ENCODE measurements around the gene PTDSS2. TPM values are rescaled to one million over a fixed set of nuclear protein-coding genes. Genes with fewer than 3 reads are reported as not detected.
A peak's percentile ranks its signal among the peaks of the same experiment; 100 is the strongest.

Gene PTDSS2
- total and polyA plus RNA-seq, 10 of the 15 experiments (the other 5 are each of a cell fraction or from before 2014, with no cell fraction given), result 0.39 to 21.1 (median 10.8) TPM

GRCh38 chr11:459511-460220 is 9.6 kb downstream of the PTDSS2 start (continued):
- TF ChIP-seq NFYB (IDR thresholded peaks at IDR 0.05; ENCODE audit: insufficient read depth, low read depth, low read length), result no peak

GRCh38 chr11:460331-461199 is 10.5 kb downstream of the PTDSS2 start:
- in situ Hi-C loops (cut with MboI) (no loop called here), intact Hi-C loops (cut with micrococcal nuclease; ENCODE audit: unreplicated experiment) (no loop called here)
- Histone ChIP-seq H3K4me3 (no peak overlapping the region), H4K20me1 (ENCODE audit: control insufficient read depth, insufficient read depth) (no peaks in the 10 kb centered on the region), H3K4me2 (ENCODE audit: control insufficient read depth, insufficient read depth) (no peak overlapping the region), H3K9ac (ENCODE audit: control insufficient read depth, insufficient read depth, low read length) (no peak overlapping the region), H3K27me3 (replicated peaks in 1 of 2; ENCODE audit: control insufficient read depth in 2 of 2, insufficient read depth in 2 of 2, low read length in 1 of 2) (no peaks in the 10 kb centered on the region), H2AFZ (ENCODE audit: control insufficient read depth, low read depth, low read length) (no peak overlapping the region), H3K27ac (ENCODE audit: control insufficient read depth, insufficient read depth) (no peak overlapping the region), H3K9me3 (replicated peaks; ENCODE audit: control insufficient read depth, insufficient read depth, low read length) (no peaks in the 10 kb centered on the region), H3K36me3 (ENCODE audit: control insufficient read depth in 2 of 2, insufficient read depth in 2 of 2, low read length in 1 of 2) (peaks cover 0 to 3% of the 10 kb centered on the region in 2 experiments; a peak in 2 of 4 replicates), H3K4me1 (ENCODE audit: control insufficient read depth, insufficient read depth, low read length) (peaks cover 18% of the 10 kb centered on the region), H3K79me2 (ENCODE audit: control insufficient read depth, insufficient read depth, low read length) (no peaks in the 10 kb centered on the region)
- ChIA-PET SMC1A (ENCODE audit: uncharacterized antibody, unreplicated experiment) (interaction anchor here (0.9 kb wide), 1 partner anchor 10 kb away, joined by 3 read pairs; no protein-coding TSS in a partner anchor), POLR2A (interaction anchor here (0.6 to 1.2 kb wide), 3 partner anchors 7 to 396 kb away, joined by 3 read pairs; no protein-coding TSS in a partner anchor), CTCF (no interaction called here), RAD21 (ENCODE audit: unreplicated experiment) (no interaction called here)
- ATAC-seq (no peak), DNase-seq (ENCODE audit: low read depth, low spot score) (no peak), FAIRE-seq (no peak)
- TF ChIP-seq ZNF207 (IDR thresholded peaks at IDR 0.05; ENCODE audit: borderline replicate concordance) (no peak), BCL3 (IDR thresholded peaks at IDR 0.05; ENCODE audit: borderline replicate concordance, insufficient read depth, low read depth, low read length, poor library complexity, severe bottlenecking) (no peak), USF1 (IDR thresholded peaks at IDR 0.05; ENCODE audit: borderline replicate concordance, extremely low read length, insufficient read depth, low read depth, low read length) (peak; percentile 34)
- no TSS peak for BruUV-seq (replicated peaks)
- 59% methylated on average over 41 of the region's 41 CpGs for WGBS (ENCODE audit: insufficient coverage, insufficient replicate concordance, low lambda C conversion rate, missing lambda C conversion rate)

Data from GM12878 (cell line).